Measurements from ENCODE around the gene MRPL37.

DNA sequence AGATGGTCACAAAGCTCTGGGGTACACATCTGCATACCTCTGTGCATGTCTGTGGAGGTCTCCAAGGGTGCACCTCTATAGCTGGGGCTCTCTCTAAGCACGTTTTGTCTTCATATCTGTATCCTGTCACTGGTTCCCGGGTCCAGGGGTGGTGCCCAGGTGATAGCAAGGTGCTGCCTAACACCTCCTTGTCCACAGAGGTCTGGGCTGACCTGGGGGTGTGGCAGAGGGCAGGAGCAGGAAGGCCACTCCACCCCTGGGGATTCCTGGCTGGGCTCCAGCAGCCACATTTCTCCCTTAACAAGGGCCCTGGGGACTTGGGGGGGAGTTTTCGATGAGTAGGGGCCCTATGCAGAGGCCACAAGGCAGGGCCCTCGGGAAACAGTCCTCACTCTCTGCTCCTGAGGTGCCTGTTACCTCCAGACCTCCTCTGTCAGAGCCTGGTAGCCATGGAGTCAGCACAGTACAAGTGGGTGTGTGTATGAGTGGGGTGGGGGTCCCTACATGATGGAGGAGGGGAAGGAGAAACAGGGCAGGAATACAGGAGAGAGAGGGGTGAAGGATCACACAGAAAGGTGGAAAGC is 40.1 kb upstream of the MRPL37 start:
- TF ChIP-seq, protein P1, sequence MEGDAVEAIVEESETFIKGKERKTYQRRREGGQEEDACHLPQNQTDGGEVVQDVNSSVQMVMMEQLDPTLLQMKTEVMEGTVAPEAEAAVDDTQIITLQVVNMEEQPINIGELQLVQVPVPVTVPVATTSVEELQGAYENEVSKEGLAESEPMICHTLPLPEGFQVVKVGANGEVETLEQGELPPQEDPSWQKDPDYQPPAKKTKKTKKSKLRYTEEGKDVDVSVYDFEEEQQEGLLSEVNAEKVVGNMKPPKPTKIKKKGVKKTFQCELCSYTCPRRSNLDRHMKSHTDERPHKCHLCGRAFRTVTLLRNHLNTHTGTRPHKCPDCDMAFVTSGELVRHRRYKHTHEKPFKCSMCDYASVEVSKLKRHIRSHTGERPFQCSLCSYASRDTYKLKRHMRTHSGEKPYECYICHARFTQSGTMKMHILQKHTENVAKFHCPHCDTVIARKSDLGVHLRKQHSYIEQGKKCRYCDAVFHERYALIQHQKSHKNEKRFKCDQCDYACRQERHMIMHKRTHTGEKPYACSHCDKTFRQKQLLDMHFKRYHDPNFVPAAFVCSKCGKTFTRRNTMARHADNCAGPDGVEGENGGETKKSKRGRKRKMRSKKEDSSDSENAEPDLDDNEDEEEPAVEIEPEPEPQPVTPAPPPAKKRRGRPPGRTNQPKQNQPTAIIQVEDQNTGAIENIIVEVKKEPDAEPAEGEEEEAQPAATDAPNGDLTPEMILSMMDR (IDR thresholded peaks at IDR 0.05; ENCODE audit: low read depth, low read length, poor library complexity, severe bottlenecking) = no peak
- TF ChIP-seq EZH2phosphoT487 (IDR thresholded peaks at IDR 0.05; ENCODE audit: borderline replicate concordance, low read length) = no peak
